ENCODE results near the gene PLCB3. TPM values are rescaled to one million over a fixed set of nuclear protein-coding genes. Genes with fewer than 3 reads are reported as not detected.

PLCB3 gene
- total RNA-seq, 1 experiment from 2014 or later = 80.2 TPM

GRCh38 chr11:64299847-64300648 lies 48.7 kb downstream of the PLCB3 start, which contains the start of gene CATSPERZ:
CATSPERZ (plus strand) TSS chr11:64300358; CDS start chr11:64300411, 53 bp downstream.
- Histone ChIP-seq H3K27ac (ENCODE audit: insufficient read length, low read depth, low read length) (no peak within 1 kb of the TSS), H3K79me2 (ENCODE audit: insufficient read depth, low read length) (no peaks in the 10 kb centered on the region), H3K9me3 (ENCODE audit: control insufficient read depth, low read depth, low read length) (no peaks in the 10 kb centered on the region), H3K79me1 (ENCODE audit: insufficient read depth, low read depth, low read length, poor library complexity, severe bottlenecking) (no peaks in the 10 kb centered on the region), H3K9ac (ENCODE audit: extremely low read depth, insufficient read length, low read length) (no peak within 1 kb of the TSS), H3K4ac (ENCODE audit: low read depth, low read length) (no peak within 1 kb of the TSS), H3K23ac (ENCODE audit: insufficient read length, low read depth, low read length) (no peak within 1 kb of the TSS), H2AFZ (ENCODE audit: low read length) (no peak within 1 kb of the TSS), H4K20me1 (ENCODE audit: control insufficient read depth, insufficient read depth, insufficient read length) (no peaks in the 10 kb centered on the region), H2AK5ac (ENCODE audit: insufficient read length, low read length) (no peak within 1 kb of the TSS), H2BK12ac (ENCODE audit: insufficient read length, low read depth, low read length) (no peak within 1 kb of the TSS), H3K56ac (ENCODE audit: insufficient read length, low read depth, low read length) (no peak within 1 kb of the TSS), H2BK5ac (ENCODE audit: insufficient read length, low read length) (no peak within 1 kb of the TSS), H3K4me1 (ENCODE audit: insufficient read depth, low read length) (no peaks in the 10 kb centered on the region), H4K91ac (ENCODE audit: insufficient read length, low read depth, low read length) (no peak within 1 kb of the TSS), H3K27me3 (ENCODE audit: insufficient read depth, low read length) (peaks cover 55% of the 10 kb centered on the region), H3K14ac (ENCODE audit: insufficient read depth, low read length) (no peak within 1 kb of the TSS), H2BK20ac (ENCODE audit: low read depth, low read length, poor library complexity, severe bottlenecking) (no peak within 1 kb of the TSS), H2BK15ac (ENCODE audit: low read depth, low read length) (no peak within 1 kb of the TSS), H3K23me2 (ENCODE audit: insufficient read length, low read depth, low read length, poor library complexity, severe bottlenecking) (peaks cover 16% of the 10 kb centered on the region), H3K18ac (ENCODE audit: insufficient read length, low read depth, low read length) (no peak within 1 kb of the TSS), H3T11ph (ENCODE audit: low read length) (no peak within 1 kb of the TSS), H4K8ac (replicated peaks; ENCODE audit: insufficient read length, low read depth, low read length) (no peak within 1 kb of the TSS), H2BK120ac (ENCODE audit: low read depth, low read length, poor library complexity, severe bottlenecking) (no peak within 1 kb of the TSS), H4K5ac (ENCODE audit: insufficient read length, low read depth, low read length) (no peak within 1 kb of the TSS), H3K4me2 (ENCODE audit: insufficient read depth, insufficient read length, low read length) (peak within 1 kb of the TSS; percentile 21)
- Mint-ChIP-seq H3K9me3 (peaks cover 0 to 3% of the 10 kb centered on the region in 2 experiments; a peak in 2 of 5 replicates), H3K4me1 (peaks cover 12 to 29% of the 10 kb centered on the region in 2 experiments; a peak in 3 of 4 replicates), H3K27ac (no peak within 1 kb of the TSS), H3K36me3 (ENCODE audit: insufficient read depth in 1 of 3, low read depth in 3 of 3) (peaks cover 0 to 2% (median 0%) of the 10 kb centered on the region in 3 experiments; a peak in 2 of 7 replicates), H3K27me3 (ENCODE audit: low read depth) (peaks cover 86% of the 10 kb centered on the region), H3K4me3 (peak within 1 kb of the TSS; percentile 54 to 82)
- WGBS (ENCODE audit: extremely low coverage, insufficient read length, low lambda C conversion rate) = no CpG with 5 or more reads among the region's 54 CpGs
- no peak for TF ChIP-seq CTCF (conservative IDR thresholded peaks at IDR 0.05)
- no peak for DNase-seq

All from H9 (cell line).